GM19035 (cell line): ENCODE data around the gene VPS33B.

Source experiments
- ATAC-seq: cut with Tn5 transposase; IDR thresholded peaks from one replicate; pipeline ENCODE4 v1.9.1; 2021; ENCODE audit not compliant: unreplicated experiment

Gene VPS33B

DNA sequence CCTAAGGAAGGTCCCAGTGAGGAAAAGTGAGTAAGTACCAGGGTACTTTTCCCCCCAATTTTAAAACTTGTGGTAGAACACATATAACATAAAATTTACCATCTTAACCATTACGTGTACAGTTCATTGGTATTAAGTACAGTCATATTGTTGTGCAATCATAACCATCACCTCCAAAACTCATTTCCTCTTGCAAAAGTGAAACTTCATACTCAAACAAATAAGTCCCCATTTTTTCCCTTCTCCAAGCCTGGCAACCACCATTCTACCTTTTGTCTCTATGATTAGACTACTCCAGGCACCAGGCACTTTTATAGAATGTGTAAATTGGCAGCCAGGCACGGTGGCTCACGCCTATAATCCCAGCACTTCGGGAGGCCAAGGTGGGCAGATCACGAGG lies 40.3 kb downstream of the VPS33B start:
- peak; percentile 32 for ATAC-seq

DNA sequence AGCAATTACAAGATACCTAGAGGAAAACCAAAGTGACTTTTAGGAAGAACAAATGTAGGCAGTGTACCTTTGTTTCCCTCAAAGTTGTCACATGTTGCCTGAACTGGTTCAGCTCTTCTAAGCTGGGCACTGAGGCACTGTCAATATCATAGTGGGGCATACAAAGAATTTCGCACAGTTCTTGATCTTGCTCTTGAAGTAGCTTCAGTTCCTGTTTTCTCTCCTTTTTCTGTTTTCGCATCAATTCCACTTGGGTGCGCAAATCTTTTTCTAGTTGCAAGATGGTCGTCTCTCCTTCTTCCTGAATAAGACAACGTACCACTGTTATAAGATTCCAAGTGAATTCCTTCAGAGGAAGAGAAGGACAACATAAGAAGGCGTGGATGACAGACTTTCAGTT lies 40.7 kb downstream of the VPS33B start:
- ATAC-seq = peak; percentile 52

DNA sequence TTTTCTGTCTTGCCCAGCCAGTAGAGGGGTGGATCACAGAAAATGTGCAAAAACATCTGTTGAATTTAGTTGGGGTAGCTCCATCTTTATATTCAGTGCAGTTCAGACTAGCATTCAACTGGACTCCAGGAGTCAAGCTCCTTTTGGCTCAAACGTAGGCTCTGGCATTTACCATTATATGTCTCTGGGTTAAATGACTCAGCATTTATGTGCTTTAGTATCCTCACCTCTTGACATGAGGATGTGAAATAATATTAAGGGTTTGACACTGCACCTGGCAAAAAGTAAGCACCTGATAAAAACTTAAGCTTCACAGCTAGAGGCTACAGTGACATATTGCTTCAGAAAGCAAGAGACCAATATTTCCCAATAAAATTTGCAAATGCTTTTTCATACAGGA lies 42.8 kb downstream of the VPS33B start:
- ATAC-seq = no peak

DNA sequence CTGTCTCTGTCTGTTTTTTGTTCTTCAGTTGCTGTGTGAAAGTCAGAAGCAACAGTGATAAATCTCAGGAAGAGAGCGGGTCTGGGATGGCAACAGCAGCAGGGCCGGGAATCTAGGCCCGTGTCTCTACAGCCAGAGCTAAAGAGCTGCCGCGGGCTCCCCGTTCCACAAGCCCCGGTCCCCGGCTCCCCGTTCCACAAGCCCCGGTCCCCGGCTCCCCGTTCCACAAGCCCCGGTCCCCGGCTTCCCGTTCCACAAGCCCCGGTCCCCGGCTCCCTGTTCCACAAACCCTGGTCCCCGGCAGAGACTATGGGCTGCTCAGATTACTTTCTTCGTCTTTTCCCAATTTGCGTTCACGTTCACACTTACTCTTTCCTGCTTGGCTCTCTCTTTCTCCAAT lies 48.2 kb downstream of the VPS33B start:
- no peak for ATAC-seq

DNA sequence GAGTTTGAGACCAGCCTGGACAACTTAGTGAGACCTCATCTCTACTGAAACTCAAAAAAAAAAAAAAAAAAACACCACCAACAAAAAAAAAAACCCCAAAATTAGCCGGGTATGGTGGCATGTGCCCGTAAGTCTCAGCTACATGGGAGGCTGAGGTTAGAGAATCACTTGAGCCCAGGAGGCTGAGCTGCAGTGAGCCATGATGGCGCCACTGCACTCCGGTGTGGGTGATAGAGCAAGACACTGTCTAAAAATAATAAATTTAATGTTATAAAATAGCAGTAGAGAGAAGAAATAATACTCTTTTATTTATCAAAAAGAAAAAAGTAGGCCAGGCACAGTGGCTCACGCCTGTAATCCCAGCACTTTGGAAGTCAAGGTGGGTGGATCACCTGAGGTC lies 50.3 kb downstream of the VPS33B start:
- no peak for ATAC-seq

DNA sequence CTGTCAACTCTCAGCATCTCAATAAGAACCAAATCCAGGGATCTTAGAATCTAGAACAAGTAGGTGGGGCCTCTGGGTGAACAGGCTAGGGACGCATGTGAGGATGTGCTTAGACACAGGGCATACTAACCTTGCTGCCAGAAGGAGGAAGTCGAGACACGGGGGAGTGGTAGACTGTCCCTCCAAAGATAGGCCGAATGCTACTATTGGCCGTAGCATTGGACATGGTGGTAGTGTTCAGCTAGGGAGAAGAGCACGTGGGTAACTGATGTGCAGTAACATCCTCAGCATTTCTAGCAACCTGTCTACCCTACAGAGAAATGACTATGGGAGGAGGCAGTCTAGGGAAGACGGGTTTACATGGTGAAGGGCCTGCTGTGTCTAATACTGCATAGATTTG lies 52.1 kb downstream of the VPS33B start:
- ATAC-seq = no peak

DNA sequence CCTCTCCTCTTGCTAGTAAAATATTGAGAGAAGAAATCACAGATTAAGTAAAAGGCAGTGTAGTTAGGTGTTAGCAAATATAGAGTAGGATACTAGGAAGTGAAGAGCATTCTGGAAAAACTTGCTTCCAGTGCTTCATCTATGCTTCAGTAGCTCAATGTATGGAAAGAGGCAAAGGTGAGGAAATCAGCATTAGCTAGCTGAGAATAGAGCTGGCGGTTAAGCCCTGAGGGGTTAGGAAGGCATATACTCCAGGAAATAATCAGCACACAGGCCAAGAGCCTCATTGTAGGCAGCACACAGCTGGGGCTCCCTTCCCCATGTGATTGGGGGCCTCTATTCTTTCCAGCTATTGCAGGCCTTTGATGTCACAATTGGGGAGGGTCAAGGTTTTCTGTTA lies 54.0 kb downstream of the VPS33B start:
- ATAC-seq = no peak

DNA sequence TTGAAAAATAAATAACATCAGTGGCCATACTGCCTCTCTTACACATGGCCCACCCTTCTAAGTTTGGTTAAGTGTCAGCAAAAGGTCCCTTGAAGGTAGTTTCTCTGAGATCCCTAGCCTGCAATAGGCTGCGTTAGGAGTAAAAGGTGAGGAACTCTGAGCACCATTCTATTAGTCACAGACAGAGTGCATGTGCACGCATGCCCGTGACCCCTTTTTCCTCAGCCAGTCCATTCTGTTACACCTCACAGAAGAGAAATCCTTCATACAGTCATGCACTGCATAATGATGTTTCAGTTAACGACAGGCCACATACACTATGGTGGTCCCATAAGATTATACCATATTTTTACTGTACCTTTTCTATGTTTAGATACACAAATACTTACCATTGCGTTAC lies 55.2 kb downstream of the VPS33B start:
- no peak for ATAC-seq

DNA sequence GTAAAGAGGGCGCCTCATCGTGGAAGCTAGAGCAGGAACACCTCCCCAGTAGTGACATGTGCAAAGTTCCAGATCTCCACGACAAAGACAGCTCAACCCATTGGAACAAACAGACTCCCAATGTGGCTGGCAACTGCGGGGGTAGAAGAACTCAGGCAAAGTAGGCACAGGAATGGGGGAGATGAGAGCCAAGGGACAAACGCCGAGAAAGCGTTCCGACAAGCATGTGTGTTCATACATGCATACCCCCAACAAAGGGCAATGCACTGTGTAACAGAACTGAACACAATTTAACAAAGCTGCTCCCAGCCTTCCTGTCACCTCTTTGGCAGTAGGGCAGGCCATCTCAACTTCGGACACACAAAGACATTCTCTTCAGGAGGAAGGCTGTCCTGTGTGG lies 56.1 kb downstream of the VPS33B start:
- ATAC-seq = no peak

DNA sequence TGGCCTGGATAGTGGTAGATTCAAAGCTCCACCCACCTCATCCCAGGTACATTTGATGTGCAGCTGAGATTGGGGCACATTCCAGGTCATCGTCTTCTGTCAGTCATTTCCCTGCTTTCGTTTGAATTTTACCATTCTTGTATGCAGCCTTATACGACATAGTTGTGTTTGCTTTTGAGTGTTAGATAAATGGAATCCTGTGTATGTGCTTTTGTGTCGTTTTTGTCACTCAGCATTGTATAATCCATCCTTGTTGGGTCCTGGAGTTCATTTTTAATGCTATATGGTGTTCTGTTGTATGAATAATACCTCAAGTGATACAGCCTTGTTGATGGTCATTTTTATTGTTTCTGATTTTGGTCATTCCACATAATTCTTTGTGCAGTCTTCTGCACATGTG lies 60.4 kb downstream of the VPS33B start:
- no peak for ATAC-seq

DNA sequence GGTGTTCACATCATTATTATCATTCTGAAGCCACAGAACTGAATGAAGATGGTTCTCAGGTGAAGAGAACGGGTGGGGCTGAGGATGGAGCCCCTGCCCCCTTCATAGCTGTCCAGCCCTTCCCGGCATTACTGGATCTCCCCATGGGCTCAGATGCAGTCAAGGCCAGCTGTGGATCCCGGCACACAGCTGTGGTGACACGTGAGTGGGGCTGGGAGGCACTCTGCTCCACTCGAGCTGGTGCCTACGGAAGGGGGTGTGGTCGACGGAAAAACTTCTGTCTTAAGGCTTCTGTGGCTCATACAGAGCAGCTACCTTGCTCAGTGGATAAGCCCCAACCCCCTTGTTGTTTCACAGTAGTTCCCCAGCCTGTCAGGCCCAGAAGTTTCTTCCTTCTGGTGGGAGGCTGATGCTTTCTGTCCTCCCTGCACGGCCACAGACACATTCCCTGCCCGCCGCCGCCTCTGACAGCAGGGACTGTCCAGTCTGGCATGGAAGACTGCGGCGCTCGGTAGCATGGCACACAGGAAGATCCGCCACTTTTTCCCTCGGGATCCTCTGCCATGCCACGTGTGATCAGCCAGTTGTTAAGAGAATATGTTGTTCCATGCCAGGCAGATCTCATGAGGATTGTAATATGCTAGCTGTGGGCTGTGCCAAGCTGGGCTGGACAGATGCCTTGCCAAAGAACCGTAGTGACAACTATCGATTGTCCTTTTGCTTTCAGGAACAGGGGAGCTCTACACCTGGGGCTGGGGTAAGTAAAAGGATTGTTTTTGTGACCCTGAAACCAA lies 61.9 kb downstream of the VPS33B start:
- no peak for ATAC-seq

DNA sequence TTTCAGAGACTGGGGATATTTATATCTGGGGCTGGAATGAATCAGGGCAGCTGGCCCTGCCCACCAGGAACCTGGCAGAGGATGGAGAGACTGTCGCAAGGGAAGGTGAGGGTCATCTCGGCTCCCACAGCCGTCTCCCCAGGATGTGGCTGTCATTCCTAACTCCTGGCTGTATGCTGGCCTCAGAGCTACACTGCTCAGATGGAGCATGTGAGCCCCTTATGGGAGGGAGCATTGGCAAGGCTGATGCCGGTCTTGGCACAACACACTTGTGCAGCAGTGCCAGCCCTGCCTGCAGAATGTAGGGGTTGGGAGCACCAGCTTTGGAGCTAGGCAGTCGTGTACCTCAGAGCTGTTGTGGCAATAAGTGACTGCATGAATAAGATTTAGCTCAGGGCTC lies 62.5 kb downstream of the VPS33B start:
- no peak for ATAC-seq

DNA sequence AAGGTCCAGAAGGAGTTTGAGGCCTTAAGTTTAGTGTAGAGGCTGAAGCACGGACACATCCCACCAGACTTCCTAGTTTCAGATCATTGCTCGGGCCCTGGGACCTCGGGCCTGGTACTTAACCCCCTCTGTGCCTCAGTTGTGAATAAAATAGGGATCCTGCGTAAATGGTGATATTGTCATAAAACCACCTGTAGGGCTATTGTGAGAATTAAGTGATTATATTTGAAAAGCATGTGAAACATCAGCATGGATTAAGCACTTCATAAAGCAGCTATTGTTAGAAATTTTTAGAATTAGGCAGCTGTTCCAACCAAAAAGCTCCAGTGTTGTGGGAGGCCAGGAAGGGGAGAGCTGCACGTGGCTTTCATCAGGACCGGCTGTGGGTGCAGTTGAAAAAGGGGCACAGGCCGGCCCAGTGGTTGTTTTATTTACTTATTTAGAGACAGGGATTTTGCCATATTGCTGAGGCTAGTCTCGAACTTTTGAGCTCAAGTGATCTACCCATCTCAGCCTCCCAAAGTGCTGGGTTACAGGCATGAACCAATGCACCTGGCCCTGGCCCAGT lies 63.3 kb downstream of the VPS33B start:
- ATAC-seq = no peak

DNA sequence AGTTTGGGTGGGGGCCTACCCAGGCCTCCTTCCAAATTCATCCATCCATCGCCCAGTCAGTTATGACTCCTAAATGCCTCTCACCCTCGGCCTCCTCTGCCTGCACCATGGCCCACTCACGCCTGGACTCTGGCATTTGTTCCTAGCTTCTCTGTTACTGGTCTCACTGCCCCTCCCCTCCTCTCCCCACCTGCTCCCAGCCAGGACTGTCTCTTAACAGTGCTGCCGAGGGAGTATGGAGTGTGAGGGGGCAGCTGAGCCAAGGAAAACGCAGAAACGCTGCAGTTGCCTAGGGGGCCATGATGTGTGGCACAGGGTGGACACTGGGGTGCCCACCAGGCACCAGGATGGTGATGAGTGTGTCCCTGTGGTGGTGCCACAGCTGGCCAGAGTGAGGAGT lies 64.6 kb downstream of the VPS33B start:
- ATAC-seq = no peak

DNA sequence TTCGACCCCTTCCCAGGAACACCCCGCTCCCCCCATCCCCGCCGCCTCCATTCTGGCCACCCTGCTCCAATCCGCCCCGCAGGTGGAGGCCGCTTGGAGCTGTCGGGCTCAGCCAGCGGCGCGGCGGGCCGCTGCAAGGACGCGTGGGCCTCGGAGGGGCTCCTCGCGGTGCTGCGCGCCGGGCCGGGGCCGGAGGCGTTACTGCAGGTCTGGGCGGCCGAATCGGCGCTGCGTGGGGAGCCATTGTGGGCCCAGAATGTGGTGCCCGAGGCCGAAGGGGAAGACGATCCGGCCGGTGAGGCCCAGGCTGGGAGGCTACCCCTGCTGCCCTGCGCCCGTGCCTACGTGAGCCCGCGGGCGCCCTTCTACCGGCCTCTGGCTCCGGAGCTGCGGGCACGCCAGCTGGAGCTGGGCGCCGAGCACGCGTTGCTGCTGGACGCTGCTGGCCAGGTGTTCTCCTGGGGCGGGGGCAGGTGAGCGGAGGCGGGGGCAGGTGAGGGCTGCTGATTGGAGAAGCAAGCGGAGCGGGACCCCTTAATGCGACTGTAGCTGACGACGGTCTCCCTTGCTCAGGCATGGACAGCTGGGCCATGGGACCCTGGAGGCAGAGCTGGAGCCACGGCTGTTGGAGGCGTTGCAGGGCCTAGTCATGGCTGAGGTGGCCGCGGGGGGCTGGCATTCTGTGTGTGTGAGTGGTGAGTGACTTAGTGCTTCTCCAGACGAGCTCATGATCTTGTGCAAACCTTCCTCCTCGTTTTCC lies 65.2 kb downstream of the VPS33B start:
- ATAC-seq = no peak

DNA sequence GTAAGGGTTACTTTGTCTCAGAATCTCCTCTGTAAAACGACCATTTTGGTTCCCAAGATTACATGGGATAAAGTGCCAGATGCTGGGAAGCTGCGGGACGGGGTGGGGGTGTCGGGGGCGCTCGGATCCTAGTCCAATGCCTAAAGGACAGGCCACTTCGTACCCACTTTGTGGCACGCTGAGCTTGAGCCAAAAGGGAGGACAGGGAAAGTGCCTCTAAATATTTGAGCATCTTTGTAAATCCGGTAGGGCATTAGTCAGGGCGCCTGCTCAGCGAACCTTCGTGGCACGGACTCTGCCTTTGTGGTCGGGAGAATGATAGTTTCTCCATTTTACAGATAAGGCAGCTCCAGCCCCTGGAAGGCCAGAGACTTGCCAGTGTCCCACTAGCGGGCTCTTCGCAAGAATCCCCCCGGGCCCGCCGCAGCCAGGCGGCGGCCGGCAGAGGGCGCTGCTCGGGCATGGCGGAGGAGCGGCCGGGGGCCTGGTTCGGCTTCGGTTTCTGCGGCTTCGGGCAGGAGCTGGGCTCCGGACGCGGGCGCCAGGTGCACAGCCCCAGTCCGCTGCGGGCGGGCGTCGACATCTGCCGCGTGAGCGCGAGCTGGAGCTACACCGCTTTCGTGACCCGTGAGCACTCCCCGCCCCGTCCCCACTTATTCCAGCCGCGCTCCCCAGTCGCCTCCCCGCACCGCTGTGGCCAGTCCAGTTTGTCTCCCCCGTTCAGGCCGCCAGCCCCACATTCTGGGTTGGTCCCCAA lies 65.9 kb downstream of the VPS33B start:
- no peak for ATAC-seq

DNA sequence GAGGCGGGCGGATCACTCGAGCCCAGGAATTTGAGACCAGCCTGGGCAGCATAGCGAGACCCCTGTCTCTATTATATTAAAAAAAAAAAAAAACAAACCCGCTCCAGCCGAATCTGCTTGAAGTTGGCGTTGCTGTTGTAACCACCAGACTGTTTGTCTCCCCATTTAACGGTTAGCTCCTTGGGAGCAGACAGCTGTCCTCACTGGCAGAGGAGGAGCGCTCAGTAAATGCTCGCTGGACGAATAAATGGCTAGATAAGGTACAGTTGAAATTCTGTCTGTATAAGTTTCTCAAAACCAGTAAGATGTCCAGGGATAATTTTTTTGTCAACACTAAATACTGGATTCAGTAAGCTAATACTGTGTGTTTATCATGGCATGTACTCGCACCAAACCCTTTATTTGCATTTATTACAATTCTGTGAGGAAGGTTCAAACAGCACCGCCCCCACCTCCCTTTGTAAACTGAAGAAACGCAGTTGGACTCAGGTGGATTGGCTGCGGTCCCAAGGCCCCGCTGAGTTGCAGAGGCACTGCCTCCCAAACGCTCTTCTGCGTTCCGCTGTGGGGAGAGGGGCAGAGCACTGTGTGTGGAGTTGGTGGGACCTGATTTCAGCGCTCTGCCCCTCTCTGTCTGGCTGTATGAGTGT lies 66.6 kb downstream of the VPS33B start:
- no peak for ATAC-seq

DNA sequence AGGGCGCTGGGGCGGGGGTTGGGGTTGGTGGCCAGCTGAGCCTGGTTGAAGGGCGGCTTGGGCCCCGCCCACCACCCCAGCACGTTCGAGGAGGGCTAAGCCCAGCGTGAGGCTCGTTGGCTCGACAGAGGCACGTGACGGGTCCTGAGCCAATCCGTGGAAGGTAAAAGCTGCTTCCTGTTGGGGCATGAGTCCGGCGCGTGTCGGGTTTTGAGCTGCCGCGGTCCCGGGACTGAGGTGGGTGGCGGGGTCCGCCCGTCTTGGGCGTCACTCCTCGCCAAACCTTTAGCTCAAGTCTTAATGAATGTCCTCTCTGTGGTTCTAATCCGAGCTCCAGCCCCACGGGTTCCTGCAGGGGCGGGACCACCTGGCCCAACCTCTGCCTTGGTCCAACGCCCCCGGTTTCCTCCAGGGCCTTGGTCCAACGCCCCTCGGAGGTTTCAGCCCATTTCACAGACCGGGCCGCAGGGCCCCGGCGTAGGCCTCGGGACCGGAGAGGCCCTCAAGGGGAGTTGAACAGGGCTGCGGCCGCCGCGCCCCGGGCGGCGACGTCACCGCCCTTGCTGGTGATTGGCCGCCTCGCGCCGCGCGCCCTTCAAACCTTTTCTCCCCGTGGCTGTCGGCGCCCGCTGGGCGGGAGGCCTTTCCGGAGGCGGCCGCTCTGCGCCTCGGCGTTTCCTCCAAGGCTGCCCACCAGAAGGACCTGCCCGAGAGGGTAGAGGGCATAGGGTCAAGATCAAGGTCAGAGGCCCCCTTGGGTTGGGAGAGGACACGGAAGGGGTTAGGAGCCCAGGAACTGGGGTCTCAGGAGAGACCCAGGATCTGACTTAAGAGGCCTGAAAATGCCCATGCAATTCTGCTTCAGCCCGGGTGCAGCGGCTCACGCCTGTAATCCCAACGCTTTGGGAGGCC lies 67.4 kb downstream of the VPS33B start, which contains the start of gene RCCD1:
TSS of gene RCCD1 (plus strand) at position 173 of the 912 bp plus-strand sequence. CDS start 1,851 bp downstream, outside the sequence.
- ATAC-seq = peak; percentile 92

DNA sequence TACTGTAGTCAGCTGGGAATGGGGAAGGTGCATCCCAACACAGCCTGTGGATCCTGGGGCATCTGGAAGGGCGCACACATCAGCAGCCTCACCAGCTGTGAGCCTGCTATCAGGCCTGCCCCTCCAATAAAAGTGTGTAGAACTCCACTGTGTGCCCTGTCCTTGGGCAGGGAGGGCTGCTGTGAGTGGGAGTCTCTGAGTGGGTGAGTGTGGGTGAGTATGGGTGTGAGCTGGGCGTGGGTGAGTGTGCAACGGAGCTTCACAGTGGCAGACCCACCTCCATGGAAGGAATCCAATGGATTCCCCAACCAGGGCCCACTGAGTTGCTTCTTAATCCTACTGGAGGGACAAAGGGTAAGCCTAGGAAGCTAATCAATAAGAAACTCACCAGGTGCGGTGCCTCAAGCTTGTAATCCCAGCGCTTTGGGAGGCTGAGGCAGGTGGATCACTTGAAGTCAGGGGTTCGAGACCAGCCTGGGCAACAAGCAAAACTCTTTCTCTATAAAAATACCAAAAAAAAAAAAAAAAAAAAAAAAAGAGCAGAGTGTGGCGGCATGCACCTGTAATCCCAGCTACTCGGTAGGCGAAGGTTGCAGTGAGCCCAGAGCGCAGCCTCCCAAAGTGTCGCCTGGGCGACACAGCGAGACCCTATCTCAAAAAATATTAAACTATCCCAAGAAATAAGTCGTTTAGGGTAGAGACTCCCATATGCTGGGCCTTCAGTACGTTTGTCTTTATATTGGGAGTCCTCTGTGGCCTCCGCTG lies 68.3 kb downstream of the VPS33B start:
- ATAC-seq = no peak
